Lung (tissue), 12 donors: Measurements from ENCODE around the gene RNF13. TPM values are rescaled to one million over a fixed set of nuclear protein-coding genes. Genes with fewer than 3 reads are reported as not detected.

ENCODE experiments used
- ATAC-seq: fragments of 200-7000 bp; cut with Tn5 transposase; one replicate; pipeline ENCODE4 v1.9.1; 2020; ENCODE audit warnings: moderate number of reproducible peaks; ENCODE audit not compliant: insufficient read depth, low FRiP score
- DNase-seq, 3 donors: peaks; one replicate each; pipeline ENCODE4 v3.0.0-alpha.2; 2013 to 2017
- H3K27ac ChIP-seq, 2 donors: one replicate each; pipeline ENCODE4 v1.5.1; 2013; ENCODE audit warnings: mild to moderate bottlenecking in 2 of 2, moderate library complexity in 2 of 2, control low read depth in 1 of 2, inconsistent platforms in 1 of 2, low read depth in 1 of 2, low read length in 1 of 2
- H3K27me3 ChIP-seq, 3 donors: one replicate each; pipeline ENCODE4 v1.5.1; 2013; ENCODE audit warnings: low read length in 2 of 3; ENCODE audit not compliant: control insufficient read depth in 3 of 3, insufficient read depth in 3 of 3
- H3K36me3 ChIP-seq, 4 donors: one replicate each; pipeline ENCODE4 v1.5.1; 2013; ENCODE audit warnings: low read length in 4 of 4, mild to moderate bottlenecking in 1 of 4, moderate library complexity in 1 of 4; ENCODE audit not compliant: control insufficient read depth in 4 of 4, insufficient read depth in 4 of 4
- H3K4me1 ChIP-seq, 5 donors: one replicate each; pipeline ENCODE4 v1.5.1; 2013; ENCODE audit warnings: low read length in 5 of 5, mild to moderate bottlenecking in 2 of 5, moderate library complexity in 1 of 5; ENCODE audit not compliant: control insufficient read depth in 5 of 5, insufficient read depth in 5 of 5
- H3K4me3 ChIP-seq: one replicate; pipeline ENCODE4 v1.5.1; 2013; ENCODE audit warnings: mild to moderate bottlenecking, control low read depth, moderate library complexity
- H3K9ac ChIP-seq, 2 donors: one replicate each; pipeline ENCODE4 v1.5.1; 2013; ENCODE audit warnings: low read length in 2 of 2, control low read depth in 1 of 2; ENCODE audit not compliant: insufficient read depth in 1 of 2
- H3K9me3 ChIP-seq, 4 donors: one replicate each; pipeline ENCODE4 v1.5.1; 2013; ENCODE audit warnings: low read length in 3 of 4, mild to moderate bottlenecking in 1 of 4, moderate library complexity in 1 of 4; ENCODE audit not compliant: control insufficient read depth in 4 of 4, insufficient read depth in 3 of 4
- WGBS, 2 donors: extraction: QIAGEN DNeasy Blood & Tissue Kit; methylation state at CpG; one replicate each; pipeline ENCODE4 v1.1.7; 2013; 5-methylcytosine and 5-hydroxymethylcytosine counted together
- polyA plus RNA-seq, 2 donors: library from polyadenylated mRNA; stranded (reverse); fragments of 200-250 nt; gene quantifications; one replicate each; pipeline ENCODE4 v1.2.1, GENCODE V29; 2013
- total RNA-seq, 2 donors: library from RNA; depleted of rRNA in 1 of 2; stranded (reverse); fragments of >200 nt in 1 of 2; gene quantifications; one replicate each; pipeline ENCODE4 v1.2.1, GENCODE V29; 2014 to 2021
- TF ChIP-seq, protein P1 (sequence below): IDR thresholded peaks from 2 replicates; pipeline ENCODE4 v1.5.1; 2012; ENCODE audit warnings: mild to moderate bottlenecking; ENCODE audit errors: control extremely low read depth, extremely low read depth
- donor health status: control.
- donor health status: control.
- donor health status: Bipolar disorder and iron deficiency.
- donor health status: healthy.
- donor health status: DM: yes; HTN: yes; CAD: no.

RNF13 gene
- total and polyA plus RNA-seq, 4 donors: 56.2 to 170 (median 96.7) TPM

DNA sequence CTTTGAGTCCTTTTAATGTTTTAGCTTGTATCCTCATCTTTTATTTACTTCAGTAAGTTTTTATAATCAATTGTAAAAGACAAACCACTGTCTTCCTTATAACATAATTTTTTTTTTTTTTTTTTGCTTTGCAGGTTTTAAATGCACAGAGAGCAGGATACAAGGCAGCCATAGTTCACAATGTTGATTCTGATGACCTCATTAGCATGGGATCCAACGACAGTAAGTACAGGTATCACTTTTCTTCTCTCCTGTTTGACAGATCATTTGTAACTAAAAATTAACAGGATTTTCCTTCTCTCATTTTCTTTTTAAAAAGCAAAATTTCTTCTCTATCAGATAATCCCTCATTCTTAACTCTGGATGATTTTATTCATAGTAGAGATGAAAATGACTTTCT lies 82.3 kb downstream of the RNF13 start:
- H3K36me3 ChIP-seq: peaks cover 0 to 3% (median 0%) of the 10 kb centered on the region in 4 donors
- no peak overlapping the region for H3K4me3 ChIP-seq
- H3K27me3 ChIP-seq: no peaks in the 10 kb centered on the region
- peaks cover 0 to 12% (median 0%) of the 10 kb centered on the region in 5 donors for H3K4me1 ChIP-seq
- no peak overlapping the region for H3K27ac ChIP-seq
- ATAC-seq: no peak
- TF ChIP-seq, protein P1, sequence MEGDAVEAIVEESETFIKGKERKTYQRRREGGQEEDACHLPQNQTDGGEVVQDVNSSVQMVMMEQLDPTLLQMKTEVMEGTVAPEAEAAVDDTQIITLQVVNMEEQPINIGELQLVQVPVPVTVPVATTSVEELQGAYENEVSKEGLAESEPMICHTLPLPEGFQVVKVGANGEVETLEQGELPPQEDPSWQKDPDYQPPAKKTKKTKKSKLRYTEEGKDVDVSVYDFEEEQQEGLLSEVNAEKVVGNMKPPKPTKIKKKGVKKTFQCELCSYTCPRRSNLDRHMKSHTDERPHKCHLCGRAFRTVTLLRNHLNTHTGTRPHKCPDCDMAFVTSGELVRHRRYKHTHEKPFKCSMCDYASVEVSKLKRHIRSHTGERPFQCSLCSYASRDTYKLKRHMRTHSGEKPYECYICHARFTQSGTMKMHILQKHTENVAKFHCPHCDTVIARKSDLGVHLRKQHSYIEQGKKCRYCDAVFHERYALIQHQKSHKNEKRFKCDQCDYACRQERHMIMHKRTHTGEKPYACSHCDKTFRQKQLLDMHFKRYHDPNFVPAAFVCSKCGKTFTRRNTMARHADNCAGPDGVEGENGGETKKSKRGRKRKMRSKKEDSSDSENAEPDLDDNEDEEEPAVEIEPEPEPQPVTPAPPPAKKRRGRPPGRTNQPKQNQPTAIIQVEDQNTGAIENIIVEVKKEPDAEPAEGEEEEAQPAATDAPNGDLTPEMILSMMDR: no peak
- no peaks in the 10 kb centered on the region for H3K9me3 ChIP-seq
- DNase-seq: no peak
- no peak overlapping the region for H3K9ac ChIP-seq
- 63 to 79% methylated on average over 1 of the region's 1 CpG for WGBS, 2 donors

DNA sequence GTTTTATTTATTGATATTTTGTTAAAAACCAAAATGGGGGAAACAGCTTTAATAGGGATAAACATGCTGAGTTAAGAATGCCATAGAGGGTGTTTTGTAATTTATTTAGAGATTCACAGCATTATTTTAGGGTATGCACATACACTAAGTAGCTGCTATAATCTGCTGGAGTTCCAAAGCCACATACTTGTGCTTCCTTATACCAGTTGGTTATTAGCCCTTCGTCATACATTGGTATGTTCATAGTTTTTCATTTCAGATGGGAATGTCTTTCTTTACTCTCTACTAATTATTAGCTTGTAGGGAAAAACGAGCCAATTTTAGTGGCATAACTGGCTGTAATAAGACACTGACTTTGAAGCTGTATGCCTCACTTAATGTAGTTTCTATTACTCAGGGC lies 82.8 kb downstream of the RNF13 start:
- H3K9me3 ChIP-seq: no peaks in the 10 kb centered on the region
- ATAC-seq (no peak), DNase-seq (peak in 2 of 3 donors; percentile 52 to 69)
- H3K27ac ChIP-seq: no peak overlapping the region
- H3K4me3 ChIP-seq: no peak overlapping the region
- peaks cover 0 to 12% (median 0%) of the 10 kb centered on the region in 5 donors for H3K4me1 ChIP-seq
- WGBS, 2 donors: 87 to 88% methylated on average over 2 of the region's 2 CpGs
- H3K27me3 ChIP-seq: no peaks in the 10 kb centered on the region
- H3K36me3 ChIP-seq: peaks cover 0 to 3% (median 0%) of the 10 kb centered on the region in 4 donors
- TF ChIP-seq, protein P1: no peak
- no peak overlapping the region for H3K9ac ChIP-seq

GRCh38 chr3:149898771-149899170 lies 85.8 kb downstream of the RNF13 start:
- H3K4me1 ChIP-seq: peaks cover 0 to 7% (median 0%) of the 10 kb centered on the region in 5 donors
- TF ChIP-seq, protein P1: no peak
- no peak for ATAC-seq
- H3K27me3 ChIP-seq: no peaks in the 10 kb centered on the region
- no peaks in the 10 kb centered on the region for H3K9me3 ChIP-seq
- peak overlapping the region in 1 of 2 donors; percentile 55 for H3K27ac ChIP-seq
- no peaks in the 10 kb centered on the region for H3K36me3 ChIP-seq
- DNase-seq: no peak
- 78 to 85% methylated on average over 2 of the region's 2 CpGs for WGBS, 2 donors
- H3K4me3 ChIP-seq: no peak overlapping the region
- H3K9ac ChIP-seq: no peak overlapping the region

GRCh38 chr3:149900322-149900721 lies 87.3 kb downstream of the RNF13 start:
- TF ChIP-seq, protein P1: no peak
- no peaks in the 10 kb centered on the region for H3K27me3 ChIP-seq
- no peak overlapping the region for H3K9ac ChIP-seq
- H3K9me3 ChIP-seq: no peaks in the 10 kb centered on the region
- H3K4me3 ChIP-seq: no peak overlapping the region
- no peaks in the 10 kb centered on the region for H3K36me3 ChIP-seq
- peaks cover 0 to 7% (median 0%) of the 10 kb centered on the region in 5 donors for H3K4me1 ChIP-seq
- no peak overlapping the region for H3K27ac ChIP-seq
- DNase-seq: no peak
- no peak for ATAC-seq
